NCI-H187 (cell line): ENCODE data around the gene C9orf40.

Experiments
- DNase-seq, 2 experiments: peaks; one replicate each; lab custom pipeline; 2025; lab: John Stamatoyannopoulos, UW

Gene C9orf40

GRCh38 chr9:74940600-74940999, 12.1 kb downstream of the C9orf40 start:
- no peak for DNase-seq

GRCh38 chr9:74935008-74935407, 17.7 kb downstream of the C9orf40 start:
- DNase-seq, result no peak

DNA sequence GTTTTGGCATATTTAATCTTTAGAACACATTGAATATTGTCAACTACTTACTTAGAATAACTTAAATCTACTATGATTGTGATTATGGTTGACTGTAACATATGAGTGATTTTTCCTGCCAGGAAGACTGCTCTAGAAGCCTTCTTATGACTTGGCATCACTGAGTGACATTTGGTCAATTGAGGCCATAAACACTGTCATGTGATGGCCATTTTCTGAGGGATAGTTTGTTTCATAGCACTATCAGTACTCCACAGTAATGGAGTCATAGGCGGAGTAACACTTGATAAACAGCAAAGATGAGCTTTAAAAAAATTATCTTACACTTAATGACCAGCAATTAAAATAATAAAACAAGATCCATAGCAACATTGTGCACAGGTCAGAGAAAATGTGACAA, 31.0 kb downstream of the C9orf40 start:
- DNase-seq, result no peak

DNA sequence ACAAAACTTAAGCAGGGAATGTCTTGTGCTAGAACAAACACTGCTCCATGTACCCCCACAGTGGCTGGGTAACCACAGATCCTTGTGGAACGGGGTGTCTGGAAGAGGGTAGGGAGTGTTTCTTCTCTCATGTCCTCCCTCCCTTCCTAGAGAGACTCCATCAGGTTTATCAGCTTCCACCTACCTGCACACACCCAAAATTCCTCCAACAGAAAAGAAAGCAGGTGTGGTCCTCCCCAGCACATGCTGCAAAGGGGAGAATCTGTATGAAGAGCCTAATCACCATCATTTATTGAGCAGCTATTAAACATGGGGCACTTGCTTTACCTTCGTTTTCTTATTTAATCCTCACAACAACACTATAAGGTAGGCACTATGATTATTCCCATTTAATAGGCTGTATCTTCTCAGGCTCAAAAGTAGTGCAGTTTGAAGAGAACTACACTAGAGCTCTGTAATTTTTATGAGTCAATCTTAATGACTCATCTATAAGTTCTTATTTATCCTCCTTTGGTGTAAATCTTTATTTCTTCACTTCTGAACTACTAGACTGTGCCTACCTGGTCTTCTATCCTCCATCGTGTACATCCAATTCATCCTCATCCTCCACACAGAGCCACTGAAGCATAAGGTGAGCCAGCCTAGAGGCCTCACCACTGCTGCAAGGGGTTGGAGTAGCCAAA, 31.6 kb downstream of the C9orf40 start:
- DNase-seq, result no peak

DNA sequence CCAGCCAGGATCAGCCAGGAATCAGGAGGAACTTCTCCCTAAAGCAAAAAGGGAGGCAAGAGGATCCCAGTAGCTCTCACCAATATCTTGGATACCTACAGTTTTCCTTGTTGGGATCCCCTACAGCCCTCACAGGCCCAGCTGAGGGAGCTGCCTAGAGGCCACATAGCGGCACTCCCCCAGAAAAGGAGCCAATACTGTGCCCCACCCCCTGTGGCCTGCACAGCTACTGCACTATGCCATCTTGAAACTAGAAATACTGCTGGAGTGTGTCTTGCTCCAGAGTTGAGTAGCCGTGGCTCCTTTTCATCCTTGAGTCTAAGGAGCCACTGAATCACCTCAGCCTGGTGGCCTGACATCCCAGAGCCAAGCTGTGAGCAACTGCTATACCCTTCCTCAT, 42.7 kb downstream of the C9orf40 start:
- no peak for DNase-seq

DNA sequence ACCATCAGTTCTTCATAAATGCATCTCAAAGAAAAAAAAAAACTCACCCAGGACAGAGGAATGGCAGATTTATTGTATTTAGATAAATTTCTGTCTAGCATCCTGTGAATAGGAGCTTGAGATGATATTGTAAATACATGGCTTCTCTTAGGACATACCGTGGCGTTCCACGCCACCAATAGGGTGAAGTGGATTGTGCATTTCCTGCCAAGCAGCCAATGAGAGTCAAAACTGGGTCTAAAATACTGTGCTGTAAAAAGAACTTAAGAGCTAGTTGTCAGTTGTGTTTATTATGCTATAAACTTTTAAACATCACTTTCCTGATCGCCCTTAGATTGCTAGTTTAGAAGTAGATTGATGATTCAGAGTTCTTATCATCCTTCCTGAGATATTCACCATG, 44.0 kb downstream of the C9orf40 start:
- no peak for DNase-seq

GRCh38 chr9:74907085-74907484, 45.6 kb downstream of the C9orf40 start:
- DNase-seq, result no peak

DNA sequence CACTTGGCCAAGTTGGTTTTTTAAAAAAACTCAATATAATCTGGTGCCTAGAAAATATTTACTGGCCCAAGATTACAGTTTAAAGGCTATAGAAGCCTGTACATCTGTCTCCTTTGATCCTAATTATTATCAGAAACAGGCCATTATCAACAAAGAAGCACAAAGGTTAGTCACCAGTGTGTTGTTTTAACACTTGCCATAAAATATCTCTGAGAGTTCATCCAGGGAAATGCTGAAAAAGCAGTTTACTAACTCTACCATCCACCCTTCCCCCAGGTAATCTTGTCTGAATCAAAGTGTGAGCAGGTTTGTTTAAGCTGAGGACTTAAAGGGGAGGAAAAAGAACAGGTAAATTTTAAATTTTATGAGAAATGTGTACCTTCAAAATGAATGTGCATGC, 51.7 kb downstream of the C9orf40 start:
- no peak for DNase-seq
